HG02885 (cell line): Measurements from ENCODE around the gene ZBTB39.

Source experiments
- ATAC-seq: cut with Tn5 transposase; IDR thresholded peaks from one replicate; pipeline ENCODE4 v1.9.1; 2021; ENCODE audit warnings: mild to moderate bottlenecking; ENCODE audit not compliant: unreplicated experiment, poor library complexity

The ZBTB39 gene

GRCh38 chr12:56954057-56954957 lies 52.0 kb downstream of the ZBTB39 start:
- ATAC-seq, result no peak

- ATAC-seq, result no peak
Measured at GRCh38 chr12:56953314-56953713, 53.0 kb downstream of the ZBTB39 start.

- no peak for ATAC-seq
Measured at GRCh38 chr12:56951582-56952339, 54.6 kb downstream of the ZBTB39 start.

GRCh38 chr12:56948881-56949280 lies 57.5 kb downstream of the ZBTB39 start:
- no peak for ATAC-seq
